A549 treated with CpdA at 1 μM for 4 hours (cell line): ENCODE results near the gene KLF6. TPM values are rescaled to one million over a fixed set of nuclear protein-coding genes. Genes with fewer than 3 reads are reported as not detected.

Source experiments
- total RNA-seq: library from RNA; stranded (reverse); fragments of 200-300 nt; extraction: Qiagen RNA extraction; gene quantifications from 5 replicates; pipeline ENCODE4 v1.2.3, GENCODE V29; 2022; ENCODE audit warnings: low read depth

Gene KLF6
- total RNA-seq: 48.5 to 66.7 TPM (median 59.2 TPM) in 5 replicates

GRCh38 chr10:3784510-3785250 lies at the start of gene KLF6:
Gene KLF6, minus strand, starts transcription at chr10:3785209. Its CDS starts 195 bp downstream, at chr10:3785014.

